ENCODE measurements around the gene NDUFB2. TPM values are rescaled to one million over a fixed set of nuclear protein-coding genes. Genes with fewer than 3 reads are reported as not detected.

Gene NDUFB2
- total and polyA plus RNA-seq, 2 donors (not counting 3 experiments of a cell fraction or from before 2014, with no cell fraction given), result 197 to 1,075 TPM

DNA sequence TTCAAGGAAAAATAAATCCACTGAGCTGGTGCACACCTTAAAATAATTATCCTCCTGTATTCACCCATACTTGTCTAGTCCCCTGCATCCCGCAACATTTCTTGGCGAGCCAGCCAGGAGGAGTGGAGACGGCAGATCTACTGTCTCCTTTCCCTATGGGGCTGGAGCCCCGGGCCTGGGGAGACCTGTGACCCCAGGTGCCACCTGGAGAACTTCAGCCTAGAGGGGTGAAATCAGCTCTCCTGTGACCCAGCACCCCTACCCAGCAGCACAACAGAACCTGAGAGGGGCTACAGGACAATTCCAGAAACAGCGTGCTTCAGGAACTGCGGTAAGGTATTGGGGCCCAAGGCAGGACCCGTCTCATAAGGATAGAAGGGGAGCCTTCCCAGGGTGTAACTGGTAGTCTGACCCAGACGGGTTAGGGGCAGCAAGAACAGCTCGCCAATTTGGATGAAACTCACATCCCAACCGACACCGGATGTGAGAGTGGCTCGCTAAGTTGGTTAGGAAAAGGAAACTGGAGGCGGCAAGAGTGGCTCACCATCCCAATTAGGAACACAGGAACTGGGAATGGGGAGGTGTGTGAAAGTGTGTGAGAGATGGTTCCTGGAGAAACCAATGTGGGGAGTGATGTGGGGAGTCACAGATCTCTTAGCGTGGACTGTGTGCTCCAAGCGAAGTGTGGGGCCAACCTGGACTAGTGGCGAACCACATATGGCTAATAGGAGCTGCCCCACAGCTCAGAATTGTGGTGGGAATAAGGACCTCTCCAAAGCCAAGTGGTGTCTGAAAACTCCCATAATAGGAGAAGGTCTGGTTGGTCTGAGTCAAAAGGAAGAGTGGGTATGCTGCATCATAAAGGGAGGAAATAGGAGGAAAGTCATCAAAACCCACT lies 40.7 kb upstream of the NDUFB2 start:
- peak overlapping the region; percentile 99 for H2AFZ ChIP-seq (ENCODE audit: low read depth, low read length)
- FAIRE-seq (peak; percentile 71), DNase-seq (ENCODE audit: low read depth, low spot score) (no peak)
- peak overlapping the region; percentile 82 for H3K4me2 ChIP-seq (ENCODE audit: insufficient read depth, low read length)
- no peaks in the 10 kb centered on the region for H3K9me1 ChIP-seq (replicated peaks; ENCODE audit: control insufficient read depth, extremely low read depth, insufficient read depth, low read length)
- H3K27me3 ChIP-seq (ENCODE audit: control insufficient read depth in 2 of 2, insufficient read depth in 2 of 2, low read length in 2 of 2), result peaks cover 2 to 4% of the 10 kb centered on the region in 2 experiments
- BruUV-seq (replicated peaks), result no TSS peak
- dilution Hi-C loops (cut with MboI; ENCODE audit: extremely low pct_ligation_motif_present, low sequenced_read_pairs), result no loop called here
- no peaks in the 10 kb centered on the region for H3K79me2 ChIP-seq (ENCODE audit: control insufficient read depth, insufficient read depth, low read length)
- H3K9ac ChIP-seq (replicated peaks; ENCODE audit: extremely low read depth, insufficient read depth, low read length), result no peak overlapping the region
- H3K9me3 ChIP-seq (replicated peaks; ENCODE audit: control insufficient read depth, insufficient read depth, low read length), result no peaks in the 10 kb centered on the region
- H3K4me3 ChIP-seq (replicated peaks in 1 of 3; ENCODE audit: insufficient read depth in 1 of 3, low read depth in 1 of 3, low read length in 3 of 3), result no peak overlapping the region
- ChIA-PET POLR2A (no interaction called here), CTCF (interaction anchor here (1.0 to 2.6 kb wide), 5 partner anchors 9 to 176 kb away, joined by 3 to 18 read pairs (median 4); partner anchors contain the start of gene MKRN1)
- H3K4me1 ChIP-seq (ENCODE audit: control insufficient read depth, extremely low read depth, insufficient read depth, low read length), result peaks cover 5% of the 10 kb centered on the region
- TF ChIP-seq EZH2 (IDR thresholded peaks at IDR 0.05; ENCODE audit: borderline replicate concordance, low read depth, low read length, severe bottlenecking) (no peak), FOS (IDR thresholded peaks at IDR 0.05; ENCODE audit: borderline replicate concordance, insufficient read depth, low read length) (no peak), MAX (IDR thresholded peaks at IDR 0.05; ENCODE audit: insufficient read depth, insufficient read length) (no peak), POLR2AphosphoS5 (IDR thresholded peaks at IDR 0.05; ENCODE audit: insufficient read depth, low read depth, low read length) (no peak), JUN (IDR thresholded peaks at IDR 0.05; ENCODE audit: borderline replicate concordance, insufficient read depth, insufficient read length, low read depth) (no peak), GATA2 (IDR thresholded peaks at IDR 0.05; ENCODE audit: insufficient read depth, insufficient read length, low read depth, low read length) (no peak), POLR2A (IDR thresholded peaks at IDR 0.05; ENCODE audit: low read depth, low read length) (no peak), MYC (IDR thresholded peaks at IDR 0.05; ENCODE audit: low read depth, low read length) (no peak)
- TF ChIP-seq, protein P1, sequence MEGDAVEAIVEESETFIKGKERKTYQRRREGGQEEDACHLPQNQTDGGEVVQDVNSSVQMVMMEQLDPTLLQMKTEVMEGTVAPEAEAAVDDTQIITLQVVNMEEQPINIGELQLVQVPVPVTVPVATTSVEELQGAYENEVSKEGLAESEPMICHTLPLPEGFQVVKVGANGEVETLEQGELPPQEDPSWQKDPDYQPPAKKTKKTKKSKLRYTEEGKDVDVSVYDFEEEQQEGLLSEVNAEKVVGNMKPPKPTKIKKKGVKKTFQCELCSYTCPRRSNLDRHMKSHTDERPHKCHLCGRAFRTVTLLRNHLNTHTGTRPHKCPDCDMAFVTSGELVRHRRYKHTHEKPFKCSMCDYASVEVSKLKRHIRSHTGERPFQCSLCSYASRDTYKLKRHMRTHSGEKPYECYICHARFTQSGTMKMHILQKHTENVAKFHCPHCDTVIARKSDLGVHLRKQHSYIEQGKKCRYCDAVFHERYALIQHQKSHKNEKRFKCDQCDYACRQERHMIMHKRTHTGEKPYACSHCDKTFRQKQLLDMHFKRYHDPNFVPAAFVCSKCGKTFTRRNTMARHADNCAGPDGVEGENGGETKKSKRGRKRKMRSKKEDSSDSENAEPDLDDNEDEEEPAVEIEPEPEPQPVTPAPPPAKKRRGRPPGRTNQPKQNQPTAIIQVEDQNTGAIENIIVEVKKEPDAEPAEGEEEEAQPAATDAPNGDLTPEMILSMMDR (IDR thresholded peaks at IDR 0.05; ENCODE audit: extremely low read depth in 1 of 2, insufficient read depth in 1 of 2, low read depth in 1 of 2, low read length in 2 of 2), result no peak
- no peaks in the 10 kb centered on the region for H3K36me3 ChIP-seq (ENCODE audit: control insufficient read depth in 2 of 2, extremely low read depth in 1 of 2, insufficient read depth in 2 of 2, low read length in 2 of 2)
- intact Hi-C loops (cut with micrococcal nuclease), result loop anchor here (10.0 kb wide), 1 partner anchor 311 kb away; no protein-coding TSS in a partner anchor
- H3K27ac ChIP-seq (ENCODE audit: insufficient read depth, low read depth, low read length), result no peak overlapping the region
- no peaks in the 10 kb centered on the region for H4K20me1 ChIP-seq (replicated peaks; ENCODE audit: control insufficient read depth, extremely low read depth, insufficient read depth, low read length)
